ENCODE data around the gene HRH1.

DNA sequence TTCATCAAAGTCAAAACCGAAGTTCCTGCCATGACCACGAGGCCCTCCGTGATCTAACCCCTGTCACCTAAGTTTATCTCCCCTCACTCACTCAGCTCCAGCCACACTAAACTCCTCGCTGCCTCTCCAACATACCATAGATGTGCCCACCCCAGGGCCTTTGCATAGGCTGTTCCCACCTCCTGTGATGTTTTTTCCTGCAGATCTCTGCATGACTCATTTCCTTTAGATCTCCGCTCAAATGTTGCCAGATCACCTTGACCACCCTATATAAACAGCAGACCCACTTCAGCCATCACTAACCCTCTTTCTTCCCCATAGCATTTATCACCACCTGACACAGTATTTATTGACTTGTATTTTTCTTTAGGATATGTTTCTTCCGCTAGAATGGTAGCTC lies 58.5 kb downstream of the HRH1 start:
- TF ChIP-seq, protein P1, sequence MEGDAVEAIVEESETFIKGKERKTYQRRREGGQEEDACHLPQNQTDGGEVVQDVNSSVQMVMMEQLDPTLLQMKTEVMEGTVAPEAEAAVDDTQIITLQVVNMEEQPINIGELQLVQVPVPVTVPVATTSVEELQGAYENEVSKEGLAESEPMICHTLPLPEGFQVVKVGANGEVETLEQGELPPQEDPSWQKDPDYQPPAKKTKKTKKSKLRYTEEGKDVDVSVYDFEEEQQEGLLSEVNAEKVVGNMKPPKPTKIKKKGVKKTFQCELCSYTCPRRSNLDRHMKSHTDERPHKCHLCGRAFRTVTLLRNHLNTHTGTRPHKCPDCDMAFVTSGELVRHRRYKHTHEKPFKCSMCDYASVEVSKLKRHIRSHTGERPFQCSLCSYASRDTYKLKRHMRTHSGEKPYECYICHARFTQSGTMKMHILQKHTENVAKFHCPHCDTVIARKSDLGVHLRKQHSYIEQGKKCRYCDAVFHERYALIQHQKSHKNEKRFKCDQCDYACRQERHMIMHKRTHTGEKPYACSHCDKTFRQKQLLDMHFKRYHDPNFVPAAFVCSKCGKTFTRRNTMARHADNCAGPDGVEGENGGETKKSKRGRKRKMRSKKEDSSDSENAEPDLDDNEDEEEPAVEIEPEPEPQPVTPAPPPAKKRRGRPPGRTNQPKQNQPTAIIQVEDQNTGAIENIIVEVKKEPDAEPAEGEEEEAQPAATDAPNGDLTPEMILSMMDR (optimal IDR thresholded peaks at IDR 0.05 in 1 of 3, IDR thresholded peaks at IDR 0.05 in 1 of 3, conservative IDR thresholded peaks at IDR 0.05 in 1 of 3; ENCODE audit: extremely low read depth in 1 of 3, insufficient read depth in 2 of 3, low read length in 3 of 3) = no peak
- TF ChIP-seq EZH2 (IDR thresholded peaks at IDR 0.05; ENCODE audit: low read length) = no peak

Measured in keratinocyte (primary cell).